Tibial nerve (tissue), 4 donors: Measurements from ENCODE around the gene SPAG7.

Source experiments
- CTCF ChIP-seq, 5 experiments: fragments of 200-600 bp in 3 of 5; fragments of 450-650 bp in 2 of 5; sonication (generic) in 3 of 5; IDR thresholded peaks; one replicate each; pipeline ENCODE4 v1.5.1; 2016 to 2019; ENCODE audit warnings: antibody characterized with exemption in 5 of 5, mild to moderate bottlenecking in 3 of 5, moderate library complexity in 2 of 5
- EP300 ChIP-seq, 2 donors: sonication (generic); formaldehyde crosslinking; IDR thresholded peaks; one replicate each; pipeline ENCODE4 v1.6.1; 2017; ENCODE audit warnings: antibody characterized with exemption in 2 of 2, mild to moderate bottlenecking in 1 of 2
- POLR2A ChIP-seq, 2 donors: fragments of 450-650 bp; IDR thresholded peaks; one replicate each; pipeline ENCODE4 v1.6.1; 2017; ENCODE audit warnings: antibody characterized with exemption in 2 of 2, mild to moderate bottlenecking in 2 of 2, moderate library complexity in 2 of 2

- TF ChIP-seq CTCF (IDR thresholded peaks at IDR 0.05): no peak
- TF ChIP-seq EP300 (IDR thresholded peaks at IDR 0.05): no peak
- no peak for TF ChIP-seq POLR2A (IDR thresholded peaks at IDR 0.05)
These were observed 2.2 kb downstream of the SPAG7 start for GRCh38 chr17:4965311-4965986.
